GM12878 (cell line): ENCODE measurements around the gene TFAM. TPM values are rescaled to one million over a fixed set of nuclear protein-coding genes. Genes with fewer than 3 reads are reported as not detected.

Source experiments
- ATAC-seq: fragments of 200-7000 bp; cut with Tn5 transposase; 3 replicates; pipeline ENCODE4 v1.9.1; 2020; ENCODE audit warnings: mild to moderate bottlenecking, moderate library complexity
- BruUV-seq: library from RNA; stranded (reverse); fragments of 400-500 nt; replicated peaks from 2 replicates; lab custom pipeline; 2021; lab: Mats Ljungman, UMichigan
- CTCF ChIA-PET: fragments of 300-600 bp; sonication (Branson Sonifier 250); formaldehyde crosslinking; extraction: SDS; loops from one replicate; lab custom pipeline; 2021; ENCODE audit warnings: inconsistent platforms; lab: Yijun Ruan, JAX
- POLR2A ChIA-PET: fragments of 350-600 bp; formaldehyde crosslinking; extraction: SDS; loops from one replicate; lab custom pipeline; 2021; ENCODE audit warnings: inconsistent platforms; lab: Charles Lee
- RAD21 ChIA-PET: fragments of 300-600 bp; sonication (Branson Sonifier 250); formaldehyde crosslinking; loops from one replicate; lab custom pipeline; 2023; ENCODE audit warnings: antibody characterized with exemption; ENCODE audit not compliant: unreplicated experiment; lab: Charles Lee
- SMC1A ChIA-PET: fragments of 300-600 bp; sonication (Branson Sonifier 250); formaldehyde crosslinking; loops from one replicate; lab custom pipeline; 2023; ENCODE audit not compliant: unreplicated experiment, uncharacterized antibody; lab: Charles Lee
- DNase-seq: peaks from one replicate; pipeline ENCODE4 v3.0.0-alpha.2; 2011; ENCODE audit warnings: low read depth, low spot score
- FAIRE-seq: peaks from 3 replicates; lab custom pipeline; 2011; peaks lifted over from hg19 to GRCh38; lab: Jason Lieb, UNC
- H2AFZ ChIP-seq: 2 replicates; pipeline ENCODE4 v1.6.0; 2011; ENCODE audit warnings: low read depth, low read length, control low read depth; ENCODE audit not compliant: control insufficient read depth
- H3K27ac ChIP-seq: 2 replicates; pipeline ENCODE4 v1.5.1; 2011; ENCODE audit warnings: control low read depth; ENCODE audit not compliant: control insufficient read depth, insufficient read depth
- H3K27me3 ChIP-seq, 2 experiments: replicated peaks in 1 of 2; 2 replicates each; pipeline versions ENCODE4 v1.6.0 to v1.6.1; 2011; ENCODE audit warnings: low read length in 1 of 2; ENCODE audit not compliant: control insufficient read depth in 2 of 2, insufficient read depth in 2 of 2
- H3K36me3 ChIP-seq, 2 experiments: 2 replicates each; pipeline ENCODE4 v1.5.1; 2011; ENCODE audit warnings: low read length in 1 of 2; ENCODE audit not compliant: control insufficient read depth in 2 of 2, insufficient read depth in 2 of 2
- H3K4me1 ChIP-seq: 2 replicates; pipeline ENCODE4 v1.6.1; 2011; ENCODE audit warnings: mild to moderate bottlenecking, low read length, moderate library complexity, mixed read lengths; ENCODE audit not compliant: control insufficient read depth, insufficient read depth
- H3K4me2 ChIP-seq: 2 replicates; pipeline ENCODE4 v1.6.0; 2011; ENCODE audit warnings: control low read depth; ENCODE audit not compliant: control insufficient read depth, insufficient read depth
- H3K4me3 ChIP-seq: fragments of 200-600 bp; sonication (generic); 2 replicates; pipeline ENCODE4 v1.5.1; 2016
- H3K79me2 ChIP-seq: 2 replicates; pipeline ENCODE4 v1.6.0; 2011; ENCODE audit warnings: low read length; ENCODE audit not compliant: control insufficient read depth, insufficient read depth
- H3K9ac ChIP-seq: 2 replicates; pipeline ENCODE4 v1.8.0; 2011; ENCODE audit warnings: low read length, control low read depth, mixed read lengths; ENCODE audit not compliant: control insufficient read depth, insufficient read depth
- H3K9me3 ChIP-seq: replicated peaks from 3 replicates; pipeline ENCODE4 v1.5.1; 2011; ENCODE audit warnings: mild to moderate bottlenecking, low read length; ENCODE audit not compliant: control insufficient read depth, insufficient read depth
- H4K20me1 ChIP-seq: 2 replicates; pipeline ENCODE4 v1.6.0; 2011; ENCODE audit not compliant: control insufficient read depth, insufficient read depth
- BCL11A ChIP-seq: IDR thresholded peaks from 2 replicates; pipeline ENCODE4 v1.6.1; 2011; ENCODE audit warnings: low read depth, low read length
- IKZF1 ChIP-seq: fragments of 450-650 bp; conservative IDR thresholded peaks from 2 replicates; pipeline ENCODE4 v1.6.1; 2017; ENCODE audit warnings: antibody characterized with exemption, mild to moderate bottlenecking
- MTA2 ChIP-seq: fragments of 450-650 bp; IDR thresholded peaks from 2 replicates; pipeline ENCODE4 v1.6.1; 2016; ENCODE audit warnings: low read depth, mild to moderate bottlenecking, moderate library complexity
- RAD21 ChIP-seq: IDR thresholded peaks from 2 replicates; pipeline ENCODE4 v1.6.1; 2011; ENCODE audit warnings: mild to moderate bottlenecking, low read depth, low read length, moderate library complexity; ENCODE audit not compliant: insufficient read depth
- SIN3A ChIP-seq: IDR thresholded peaks from 2 replicates; pipeline ENCODE4 v1.6.1; 2012; ENCODE audit warnings: low read depth, low read length, improper control_type of control experiment
- SUPT20H ChIP-seq: IDR thresholded peaks from 2 replicates; pipeline ENCODE4 v1.6.1; 2011; ENCODE audit warnings: low read depth, mild to moderate bottlenecking, low read length, moderate library complexity, borderline replicate concordance; ENCODE audit not compliant: control insufficient read depth
- TCF7 ChIP-seq: IDR thresholded peaks from 2 replicates; pipeline ENCODE4 v1.6.1; 2014; ENCODE audit warnings: antibody characterized with exemption, borderline replicate concordance
- WGBS: methylation state at CpG from one replicate; pipeline ENCODE4 v1.1.6; 2016; ENCODE audit warnings: low lambda C conversion rate; ENCODE audit not compliant: insufficient replicate concordance, insufficient coverage; ENCODE audit errors: missing lambda C conversion rate; 5-methylcytosine and 5-hydroxymethylcytosine counted together
- in situ Hi-C: fragments of 300-500 bp; cut with MboI; formaldehyde crosslinking; loops from 9 replicates; pipeline ENCODE4 v1.14.3; 2018; ENCODE audit warnings: mixed read lengths
- intact Hi-C: fragments of 100-400 bp; cut with micrococcal nuclease; formaldehyde crosslinking; loops from one replicate; pipeline ENCODE4 v1.14.2; 2022; ENCODE audit not compliant: unreplicated experiment
- polyA plus RNA-seq, 11 experiments: library from polyadenylated mRNA; depleted of rRNA in 4 of 11; unstranded in 6 of 11; stranded (reverse) in 5 of 11; fragments of >200 nt; fragmentation: Nextera tagmentation in 4 of 11; fragmentation: Illumina TruSeq in 1 of 11; extraction: Ambion mirVana in 4 of 11; extraction: Trizol in 1 of 11; gene quantifications; 1 replicate in 1 of 11; 2 replicates in 10 of 11; pipeline versions ENCODE4 v1.2.1 to v1.2.3, GENCODE V29; 2011 to 2016; ENCODE audit warnings: inconsistent platforms in 2 of 11, missing spikeins in 2 of 11, low read depth in 1 of 11
- total RNA-seq, 4 experiments: library from RNA; depleted of rRNA in 3 of 4; stranded (reverse); fragments of >200 nt in 3 of 4; fragmentation: Illumina TruSeq in 1 of 4; extraction: Trizol in 1 of 4; gene quantifications; 2 replicates each; pipeline versions ENCODE4 v1.2.1 to v1.2.3, GENCODE V29; 2013 to 2021
- TF ChIP-seq, protein P1 (sequence below): fragments of 450-650 bp; IDR thresholded peaks from 2 replicates; pipeline ENCODE4 v1.6.1; 2017; ENCODE audit warnings: borderline replicate concordance
- TF ChIP-seq, protein P2 (sequence below): fragments of 450-650 bp; IDR thresholded peaks from 2 replicates; pipeline ENCODE4 v1.6.1; 2016; ENCODE audit warnings: mild to moderate bottlenecking

The TFAM gene
- total and polyA plus RNA-seq, 10 of the 15 experiments (the other 5 are each of a cell fraction or from before 2014, with no cell fraction given): 44.9 to 135 (median 93.3) TPM

DNA sequence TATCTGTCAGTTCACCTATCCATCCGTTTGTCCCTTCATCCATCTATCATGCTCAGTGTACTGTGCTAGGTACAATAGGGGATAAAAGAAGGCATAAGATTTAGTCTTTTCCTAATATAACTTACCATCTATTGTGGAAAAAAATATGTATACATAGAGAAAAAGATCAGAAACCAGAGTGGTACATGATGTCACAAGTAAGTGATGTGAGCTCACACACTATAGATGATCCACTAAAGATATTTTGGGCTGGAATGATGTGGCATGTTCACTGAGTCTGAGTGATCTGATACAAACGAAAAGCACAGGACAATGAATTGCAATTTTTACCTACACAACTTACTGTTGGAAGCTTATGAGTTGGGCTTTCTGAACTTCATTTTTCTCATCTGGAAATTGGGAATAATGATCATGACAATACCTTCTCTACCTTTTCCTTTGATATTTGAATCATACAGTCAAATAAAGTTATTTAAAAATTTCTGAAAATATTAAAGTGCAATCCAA, 2.7 kb upstream of the TFAM start:
- no peak for DNase-seq
- Histone ChIP-seq H3K27me3 (no peaks in the 10 kb centered on the region), H3K4me2 (no peak overlapping the region), H3K36me3 (no peaks in the 10 kb centered on the region), H3K9ac (no peak overlapping the region), H3K27ac (no peak overlapping the region), H3K9me3 (no peaks in the 10 kb centered on the region), H3K4me1 (peaks cover 5% of the 10 kb centered on the region), H3K79me2 (peaks cover 26% of the 10 kb centered on the region), H4K20me1 (no peaks in the 10 kb centered on the region), H2AFZ (no peak overlapping the region), H3K4me3 (no peak overlapping the region)
- in situ Hi-C loops: loop anchor here (10.0 kb wide), 1 partner anchor 208 kb away; no protein-coding TSS in a partner anchor
- ChIA-PET POLR2A (interaction anchor here (0.6 kb wide), 1 partner anchor 12 kb away, joined by 3 read pairs; no protein-coding TSS in a partner anchor), RAD21 (no interaction called here), CTCF (interaction anchor here (0.8 kb wide), 1 partner anchor 9 kb away, joined by 3 read pairs; no protein-coding TSS in a partner anchor), SMC1A (interaction anchor here (1.0 to 1.5 kb wide), 5 partner anchors 17 to 45 kb away, joined by 3 to 5 read pairs (median 3); no protein-coding TSS in a partner anchor)
- intact Hi-C loops: loop anchor here (10.0 kb wide), 1 partner anchor 1972 kb away; no protein-coding TSS in a partner anchor
- no peak for TF ChIP-seq TCF7
- no peak for FAIRE-seq
- ATAC-seq: no peak
- BruUV-seq: no TSS peak
- WGBS: 77% methylated on average over 2 of the region's 2 CpGs

DNA sequence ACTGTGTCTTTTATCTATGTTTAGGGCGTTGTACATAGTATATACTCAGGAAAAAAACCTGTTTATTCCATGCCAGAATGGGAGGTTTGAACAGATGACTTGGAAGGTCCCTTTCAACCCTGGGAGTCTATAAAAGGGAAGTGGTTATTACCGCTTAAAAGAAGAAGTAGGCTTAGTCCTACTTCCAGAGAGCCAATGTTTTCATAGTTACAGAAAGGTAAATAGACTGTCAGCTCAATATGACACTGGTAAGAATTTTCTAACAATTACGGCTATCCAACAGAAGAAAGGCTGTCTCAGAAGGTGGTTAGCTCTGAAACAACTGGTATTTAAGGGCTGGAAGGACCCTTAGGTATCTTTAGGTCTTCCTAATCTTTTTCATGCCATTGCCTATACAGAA, 1.1 kb upstream of the TFAM start:
- SMC1A ChIA-PET: interaction anchor here (1.0 to 5.2 kb wide), 13 partner anchors 10 to 206 kb away, joined by 3 to 58 read pairs (median 4); partner anchors contain the start of gene UBE2D1
- in situ Hi-C loops: loop anchor here (10.0 kb wide), 1 partner anchor 209 kb away; no protein-coding TSS in a partner anchor
- Histone ChIP-seq H3K79me2 (peaks cover 32% of the 10 kb centered on the region), H3K4me2 (peak overlapping the region; percentile 99), H3K9ac (peak overlapping the region; percentile 92), H3K4me1 (peaks cover 5% of the 10 kb centered on the region), H3K27ac (peak overlapping the region; percentile 88), H3K9me3 (no peaks in the 10 kb centered on the region), H2AFZ (peak overlapping the region; percentile 96), H3K27me3 (no peaks in the 10 kb centered on the region), H3K4me3 (peak overlapping the region; percentile 85), H4K20me1 (no peaks in the 10 kb centered on the region), H3K36me3 (peaks cover 0 to 3% of the 10 kb centered on the region in 2 experiments; a peak in 1 of 4 replicates)
- DNase-seq (peak; percentile 34), ATAC-seq (peak; percentile 70), FAIRE-seq (peak; percentile 31)
- RAD21 ChIA-PET: interaction anchor here (1.1 to 4.1 kb wide), 9 partner anchors 13 to 115 kb away, joined by 3 to 41 read pairs (median 5); partner anchors contain the start of genes CISD1 and UBE2D1
- intact Hi-C loops: loop anchor here (2.0 to 10.0 kb wide), 2 partner anchors 85 to 1971 kb away; no protein-coding TSS in a partner anchor
- BruUV-seq: no TSS peak
- WGBS: 0% methylated on average over 3 of the region's 3 CpGs
- POLR2A ChIA-PET: interaction anchor here (0.6 to 2.3 kb wide), 6 partner anchors 36 to 1230 kb away, joined by 3 to 10 read pairs (median 4); partner anchors contain the start of genes CISD1 and UBE2D1
- CTCF ChIA-PET: interaction anchor here (0.7 to 5.7 kb wide), 19 partner anchors 11 to 206 kb away, joined by 3 to 67 read pairs (median 5); partner anchors contain the start of genes CISD1, IPMK and UBE2D1
- TF ChIP-seq IKZF1 (peak; percentile 74), RAD21 (no peak), SUPT20H (no peak), MTA2 (peak; percentile 77), SIN3A (no peak), BCL11A (peak; percentile 67; the same call in 1 of the 2 replicates)
- TF ChIP-seq, protein P1, sequence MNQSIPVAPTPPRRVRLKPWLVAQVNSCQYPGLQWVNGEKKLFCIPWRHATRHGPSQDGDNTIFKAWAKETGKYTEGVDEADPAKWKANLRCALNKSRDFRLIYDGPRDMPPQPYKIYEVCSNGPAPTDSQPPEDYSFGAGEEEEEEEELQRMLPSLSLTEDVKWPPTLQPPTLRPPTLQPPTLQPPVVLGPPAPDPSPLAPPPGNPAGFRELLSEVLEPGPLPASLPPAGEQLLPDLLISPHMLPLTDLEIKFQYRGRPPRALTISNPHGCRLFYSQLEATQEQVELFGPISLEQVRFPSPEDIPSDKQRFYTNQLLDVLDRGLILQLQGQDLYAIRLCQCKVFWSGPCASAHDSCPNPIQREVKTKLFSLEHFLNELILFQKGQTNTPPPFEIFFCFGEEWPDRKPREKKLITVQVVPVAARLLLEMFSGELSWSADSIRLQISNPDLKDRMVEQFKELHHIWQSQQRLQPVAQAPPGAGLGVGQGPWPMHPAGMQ: no peak
- TF ChIP-seq, protein P2, sequence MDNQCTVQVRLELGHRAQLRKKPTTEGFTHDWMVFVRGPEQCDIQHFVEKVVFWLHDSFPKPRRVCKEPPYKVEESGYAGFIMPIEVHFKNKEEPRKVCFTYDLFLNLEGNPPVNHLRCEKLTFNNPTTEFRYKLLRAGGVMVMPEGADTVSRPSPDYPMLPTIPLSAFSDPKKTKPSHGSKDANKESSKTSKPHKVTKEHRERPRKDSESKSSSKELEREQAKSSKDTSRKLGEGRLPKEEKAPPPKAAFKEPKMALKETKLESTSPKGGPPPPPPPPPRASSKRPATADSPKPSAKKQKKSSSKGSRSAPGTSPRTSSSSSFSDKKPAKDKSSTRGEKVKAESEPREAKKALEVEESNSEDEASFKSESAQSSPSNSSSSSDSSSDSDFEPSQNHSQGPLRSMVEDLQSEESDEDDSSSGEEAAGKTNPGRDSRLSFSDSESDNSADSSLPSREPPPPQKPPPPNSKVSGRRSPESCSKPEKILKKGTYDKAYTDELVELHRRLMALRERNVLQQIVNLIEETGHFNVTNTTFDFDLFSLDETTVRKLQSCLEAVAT: no peak
